ENCODE data around the gene ARSB.
"Not testable (repeated sequence)": the region's sequence is repeated elsewhere in the genome, so short reads cannot be mapped to it uniquely, and the experiment has no call there.

The ARSB gene

DNA sequence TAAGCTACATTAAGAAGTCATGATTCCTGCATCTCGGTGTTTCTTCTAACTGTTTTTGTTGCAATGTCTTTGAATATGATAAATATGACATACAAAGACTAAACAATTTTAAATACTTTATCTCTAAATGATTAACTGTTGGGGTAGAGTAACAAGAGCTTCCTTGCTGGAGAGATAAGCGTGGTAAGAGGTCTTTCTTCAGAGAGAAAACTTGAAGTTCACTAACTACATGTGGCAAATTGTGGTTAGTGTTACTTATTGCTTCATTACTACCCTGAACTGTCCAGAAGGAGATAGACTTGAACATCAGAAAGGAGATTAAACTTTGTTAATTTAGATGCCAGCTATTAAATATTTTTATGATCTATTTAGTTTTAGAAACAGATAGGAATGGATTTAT is 7.0 kb upstream of the ARSB start:
- Histone ChIP-seq H3K27ac (ENCODE audit: low read depth, low read length) (no peak overlapping the region), H3K4me3 (ENCODE audit: low read depth in 1 of 2, low read length in 2 of 2) (no peak overlapping the region), H3K27me3 (ENCODE audit: control insufficient read depth in 1 of 2, insufficient read depth in 2 of 2, low read length in 2 of 2) (no peaks in the 10 kb centered on the region), H3K4me1 (ENCODE audit: insufficient read depth, low read length) (no peaks in the 10 kb centered on the region), H3K9ac (ENCODE audit: low read length) (no peak overlapping the region), H3K9me3 (ENCODE audit: low read length) (no peaks in the 10 kb centered on the region), H3K36me3 (ENCODE audit: insufficient read depth, low read length) (no peaks in the 10 kb centered on the region)

DNA sequence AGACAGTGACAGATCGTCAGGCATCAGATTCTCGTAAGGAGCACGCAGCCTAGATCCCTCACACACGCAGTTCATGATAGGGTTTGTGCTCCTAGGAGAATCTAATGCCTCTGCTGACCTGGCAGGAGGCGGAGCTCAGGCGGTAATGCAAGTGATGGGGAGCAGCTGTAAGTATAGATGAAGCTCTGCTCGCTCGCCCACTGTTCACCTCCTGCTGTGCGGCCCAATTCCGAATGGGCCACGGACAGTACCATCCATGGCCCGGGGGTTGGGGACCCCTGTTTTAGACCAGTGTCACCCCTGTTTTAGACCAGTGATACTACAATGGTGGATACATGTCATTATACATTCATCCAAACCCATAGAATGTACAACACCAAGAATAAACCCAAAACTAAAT is 4.0 kb upstream of the ARSB start:
- Histone ChIP-seq H3K9ac (ENCODE audit: low read length) (no peak overlapping the region), H3K4me1 (ENCODE audit: insufficient read depth, low read length) (peaks cover 5% of the 10 kb centered on the region), H3K4me3 (ENCODE audit: low read depth in 1 of 2, low read length in 2 of 2) (no peak overlapping the region), H3K9me3 (ENCODE audit: low read length) (no peaks in the 10 kb centered on the region), H3K27ac (ENCODE audit: low read depth, low read length) (no peak overlapping the region), H3K36me3 (ENCODE audit: insufficient read depth, low read length) (no peaks in the 10 kb centered on the region), H3K27me3 (ENCODE audit: control insufficient read depth in 1 of 2, insufficient read depth in 2 of 2, low read length in 2 of 2) (no peaks in the 10 kb centered on the region)

DNA sequence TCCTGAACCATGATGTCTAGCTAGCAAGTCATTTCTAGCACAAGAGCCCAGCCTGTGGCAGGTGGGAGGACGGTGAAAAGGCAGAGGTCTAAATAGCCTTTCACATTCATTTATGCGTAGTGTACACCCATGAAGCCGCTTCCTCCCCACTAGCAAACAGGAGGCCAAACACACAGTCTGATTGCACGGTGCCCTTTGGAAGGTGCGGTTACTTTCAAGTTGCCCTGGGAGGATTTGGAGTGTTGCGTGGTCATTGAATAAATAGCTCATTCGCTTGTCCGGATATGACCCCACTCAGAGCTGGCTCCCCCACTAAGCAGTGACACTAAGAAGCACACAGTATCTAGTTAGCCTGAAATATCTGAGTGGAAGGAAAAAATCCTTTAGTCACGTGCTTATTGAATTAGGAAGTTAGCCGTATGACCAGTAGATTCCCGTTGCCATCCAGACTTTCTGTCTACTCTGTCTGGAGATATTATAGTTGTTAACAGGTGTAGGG is 664 bp upstream of the ARSB start:
- Histone ChIP-seq H3K4me3 (ENCODE audit: low read depth in 1 of 2, low read length in 2 of 2) (peak overlapping the region; percentile 54 to 73), H3K4me1 (ENCODE audit: insufficient read depth, low read length) (peaks cover 20% of the 10 kb centered on the region), H3K27me3 (ENCODE audit: control insufficient read depth in 1 of 2, insufficient read depth in 2 of 2, low read length in 2 of 2) (no peaks in the 10 kb centered on the region), H3K9ac (ENCODE audit: low read length) (peak overlapping the region; percentile 76), H3K27ac (ENCODE audit: low read depth, low read length) (peak overlapping the region; percentile 89), H3K9me3 (ENCODE audit: low read length) (no peaks in the 10 kb centered on the region), H3K36me3 (ENCODE audit: insufficient read depth, low read length) (no peaks in the 10 kb centered on the region)

DNA sequence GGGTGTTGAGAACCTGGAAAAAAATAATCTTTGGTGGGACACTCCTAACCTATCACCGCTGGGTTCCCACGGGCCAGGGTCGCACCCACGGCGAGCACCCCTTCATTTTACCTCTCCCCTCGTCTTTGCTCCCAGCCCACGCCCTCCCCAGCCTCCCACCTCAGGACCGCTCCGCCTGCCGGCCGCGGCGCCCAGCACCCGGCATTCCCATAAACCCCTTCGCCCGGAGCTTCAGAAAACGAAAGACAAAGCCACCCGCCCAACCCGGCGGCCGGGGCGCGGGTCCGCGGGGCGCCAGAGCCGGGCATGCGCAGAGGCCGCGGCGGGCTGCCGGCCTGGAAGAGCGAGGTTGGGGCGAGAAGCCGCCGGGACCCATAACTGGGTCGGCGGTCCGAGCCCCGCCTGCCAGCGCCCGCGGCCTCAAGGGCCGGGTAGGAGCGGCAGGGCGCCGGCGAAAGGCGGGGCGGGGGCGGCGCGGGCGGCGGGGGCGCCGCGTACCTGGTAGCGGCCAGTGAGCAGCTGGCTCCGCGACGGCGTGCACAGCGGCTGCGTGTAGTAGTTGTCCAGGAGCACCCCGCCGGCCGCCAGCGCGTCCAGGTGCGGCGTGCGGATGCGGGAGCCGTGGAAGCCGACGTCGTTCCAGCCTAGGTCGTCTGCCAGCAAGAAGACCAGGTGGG is 533 bp downstream of the ARSB start:
- H3K36me3 ChIP-seq (ENCODE audit: insufficient read depth, low read length): no peaks in the 10 kb centered on the region
- peak overlapping the region; percentile 76 for H3K9ac ChIP-seq (ENCODE audit: low read length)
- no peaks in the 10 kb centered on the region for H3K9me3 ChIP-seq (ENCODE audit: low read length)
- H3K27me3 ChIP-seq (ENCODE audit: control insufficient read depth in 1 of 2, insufficient read depth in 2 of 2, low read length in 2 of 2): no peaks in the 10 kb centered on the region
- peak overlapping the region; percentile 89 for H3K27ac ChIP-seq (ENCODE audit: low read depth, low read length)
- H3K4me3 ChIP-seq (ENCODE audit: low read depth in 1 of 2, low read length in 2 of 2): peak overlapping the region; percentile 54 to 73
- H3K4me1 ChIP-seq (ENCODE audit: insufficient read depth, low read length): peaks cover 20% of the 10 kb centered on the region

DNA sequence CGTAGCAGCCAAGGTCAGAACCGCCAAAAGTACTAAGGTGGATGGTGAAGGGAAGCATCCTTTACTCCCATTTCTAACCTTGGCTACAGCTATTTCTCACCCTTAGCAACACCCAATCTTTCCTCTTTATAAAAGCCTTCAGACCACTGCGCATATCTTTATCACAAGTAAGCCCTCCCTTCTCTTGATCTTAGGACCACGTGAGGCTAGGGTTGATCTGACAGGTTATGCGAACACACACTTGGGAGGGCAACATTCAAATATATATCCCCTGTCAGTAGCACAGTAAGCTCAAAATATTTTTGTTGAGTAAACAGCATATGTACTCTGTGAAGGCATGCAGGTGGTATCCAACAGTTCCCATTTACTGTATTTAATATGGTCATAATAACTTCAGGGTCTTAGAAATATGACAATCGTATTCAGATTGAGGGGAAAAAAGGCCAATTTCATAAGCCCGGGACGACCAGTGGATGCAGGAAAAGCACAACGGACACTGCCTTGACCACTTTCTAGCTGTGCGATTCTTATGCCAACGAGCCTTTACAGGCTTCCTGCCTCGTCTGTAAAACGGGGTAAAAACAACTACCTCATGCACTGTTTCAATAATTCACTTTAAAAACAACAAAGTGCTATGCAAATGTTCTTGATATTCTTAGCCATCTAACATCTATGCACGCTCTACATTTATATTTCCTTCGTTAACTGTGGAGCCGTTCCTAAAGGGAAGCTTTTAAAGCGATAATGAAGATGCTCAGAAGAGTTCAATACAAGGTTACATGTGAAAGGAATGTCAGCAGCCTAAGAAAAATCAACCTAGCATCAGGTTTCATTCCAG is 1.3 kb downstream of the ARSB start:
- Histone ChIP-seq H3K27ac (ENCODE audit: low read depth, low read length) (peak overlapping the region; percentile 89), H3K27me3 (ENCODE audit: control insufficient read depth in 1 of 2, insufficient read depth in 2 of 2, low read length in 2 of 2) (no peaks in the 10 kb centered on the region), H3K36me3 (ENCODE audit: insufficient read depth, low read length) (no peaks in the 10 kb centered on the region), H3K4me1 (ENCODE audit: insufficient read depth, low read length) (peaks cover 20% of the 10 kb centered on the region), H3K9ac (ENCODE audit: low read length) (peak overlapping the region; percentile 25), H3K9me3 (ENCODE audit: low read length) (no peaks in the 10 kb centered on the region), H3K4me3 (ENCODE audit: low read depth in 1 of 2, low read length in 2 of 2) (peak overlapping the region; percentile 54 to 73)

DNA sequence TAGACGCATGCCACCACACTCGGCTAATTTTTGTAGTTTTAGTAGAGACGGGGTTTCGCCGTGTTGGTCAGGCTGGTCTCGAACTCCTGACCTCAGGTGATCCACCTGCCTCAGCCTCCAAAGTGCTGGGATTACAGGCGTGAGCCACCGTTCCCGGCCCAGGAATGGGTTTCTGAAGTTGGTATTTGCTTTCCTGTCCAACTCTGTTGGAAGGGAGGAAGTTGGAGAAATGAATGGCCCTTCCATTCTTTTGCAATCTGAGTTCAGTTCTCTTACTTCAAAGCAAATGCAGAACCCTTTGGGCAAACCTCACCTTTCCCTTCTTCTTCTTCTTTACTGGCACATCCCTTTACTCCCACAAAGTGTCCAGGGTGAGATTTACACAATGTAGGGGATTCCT is 1.9 kb downstream of the ARSB start:
- H3K36me3 ChIP-seq (ENCODE audit: insufficient read depth, low read length); H3K9me3 ChIP-seq (ENCODE audit: low read length); H3K9ac ChIP-seq (ENCODE audit: low read length); H3K27me3 ChIP-seq (ENCODE audit: control insufficient read depth in 1 of 2, insufficient read depth in 2 of 2, low read length in 2 of 2): not testable (repeated sequence)
- Histone ChIP-seq H3K27ac (ENCODE audit: low read depth, low read length) (peak overlapping the region; percentile 89), H3K4me3 (ENCODE audit: low read depth in 1 of 2, low read length in 2 of 2) (peak overlapping the region in 1 of 2 donors; percentile 54), H3K4me1 (ENCODE audit: insufficient read depth, low read length) (peaks cover 20% of the 10 kb centered on the region)

DNA sequence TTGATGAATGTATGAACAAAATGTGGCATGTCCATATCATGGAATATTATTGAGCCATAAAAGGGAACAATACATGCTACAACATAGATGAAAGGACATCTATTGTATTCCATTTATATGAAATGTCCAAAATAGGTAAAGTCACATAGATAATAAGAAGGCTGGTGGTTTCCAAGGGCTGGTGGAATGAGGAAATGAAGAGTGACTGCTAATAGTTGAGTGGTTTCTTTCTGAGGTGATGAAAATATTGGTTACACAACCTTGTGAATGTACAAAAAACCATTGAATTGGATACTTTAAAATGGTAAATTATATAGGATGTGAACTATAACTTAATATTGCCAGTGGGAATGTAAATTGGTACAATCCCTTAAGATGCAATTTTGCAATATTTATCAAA is 5.2 kb downstream of the ARSB start:
- no peak overlapping the region for H3K9ac ChIP-seq (ENCODE audit: low read length)
- H3K36me3 ChIP-seq (ENCODE audit: insufficient read depth, low read length): no peaks in the 10 kb centered on the region
- H3K27me3 ChIP-seq (ENCODE audit: control insufficient read depth in 1 of 2, insufficient read depth in 2 of 2, low read length in 2 of 2): no peaks in the 10 kb centered on the region
- H3K9me3 ChIP-seq (ENCODE audit: low read length): no peaks in the 10 kb centered on the region
- no peak overlapping the region for H3K4me3 ChIP-seq (ENCODE audit: low read depth in 1 of 2, low read length in 2 of 2)
- H3K4me1 ChIP-seq (ENCODE audit: insufficient read depth, low read length): peaks cover 15% of the 10 kb centered on the region
- H3K27ac ChIP-seq (ENCODE audit: low read depth, low read length): no peak overlapping the region

DNA sequence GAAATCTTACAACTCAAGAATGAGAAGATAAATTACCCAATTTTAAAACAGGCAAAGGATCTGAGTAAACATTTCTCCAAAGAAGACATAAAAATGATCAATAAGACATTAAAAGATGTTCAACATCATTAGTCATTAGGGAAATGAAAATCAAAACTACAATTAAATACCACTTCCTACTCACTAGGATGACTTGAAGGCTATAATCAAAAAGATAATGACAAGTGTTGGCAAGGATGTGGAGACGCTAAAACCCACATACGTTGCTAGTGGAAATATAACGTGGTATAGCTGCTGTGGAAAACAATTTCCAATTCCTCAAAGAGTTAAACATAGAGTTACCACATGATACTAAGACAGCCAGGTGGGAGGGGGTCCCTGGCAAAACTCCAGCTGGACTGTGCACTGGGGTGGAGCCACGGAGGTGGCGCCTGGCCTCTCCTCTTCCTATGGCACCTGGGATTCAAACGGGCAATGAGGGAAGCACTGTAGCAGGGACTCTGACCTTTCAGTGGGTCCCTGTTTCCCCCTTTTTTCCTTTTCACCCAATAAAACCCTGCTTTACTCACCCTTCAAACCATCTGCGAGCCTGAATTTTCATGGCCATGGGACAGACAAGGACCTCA is 5.9 kb downstream of the ARSB start:
- Histone ChIP-seq H3K4me3 (ENCODE audit: low read depth in 1 of 2, low read length in 2 of 2) (no peak overlapping the region), H3K4me1 (ENCODE audit: insufficient read depth, low read length) (peaks cover 21% of the 10 kb centered on the region), H3K36me3 (ENCODE audit: insufficient read depth, low read length) (no peaks in the 10 kb centered on the region), H3K27ac (ENCODE audit: low read depth, low read length) (no peak overlapping the region), H3K27me3 (ENCODE audit: control insufficient read depth in 1 of 2, insufficient read depth in 2 of 2, low read length in 2 of 2) (no peaks in the 10 kb centered on the region), H3K9ac (ENCODE audit: low read length) (no peak overlapping the region), H3K9me3 (ENCODE audit: low read length) (no peaks in the 10 kb centered on the region)

DNA sequence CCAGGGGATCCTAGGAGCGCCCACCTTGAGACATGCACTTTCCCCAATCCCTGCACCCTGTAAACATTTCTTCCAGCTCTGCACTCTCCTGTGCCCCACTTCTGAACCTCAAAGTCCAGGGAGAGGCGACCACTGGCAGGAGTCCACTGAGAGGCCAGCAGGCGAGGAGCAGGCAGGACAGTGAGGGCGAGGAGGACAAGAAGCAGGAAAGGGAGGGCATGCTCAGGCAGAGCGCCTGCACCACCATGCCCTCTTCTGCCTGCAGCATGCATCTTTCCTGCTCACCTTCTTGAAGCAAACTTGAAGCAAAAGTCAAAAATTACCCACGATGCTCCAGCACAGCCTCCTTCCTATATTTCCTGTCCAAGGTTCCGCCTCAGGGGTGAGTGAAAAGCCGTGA is 10.1 kb downstream of the ARSB start:
- no peak overlapping the region for H3K4me3 ChIP-seq (ENCODE audit: low read depth in 1 of 2, low read length in 2 of 2)
- no peaks in the 10 kb centered on the region for H3K27me3 ChIP-seq (ENCODE audit: control insufficient read depth in 1 of 2, insufficient read depth in 2 of 2, low read length in 2 of 2)
- no peaks in the 10 kb centered on the region for H3K9me3 ChIP-seq (ENCODE audit: low read length)
- no peak overlapping the region for H3K27ac ChIP-seq (ENCODE audit: low read depth, low read length)
- H3K4me1 ChIP-seq (ENCODE audit: insufficient read depth, low read length): peaks cover 29% of the 10 kb centered on the region
- no peak overlapping the region for H3K9ac ChIP-seq (ENCODE audit: low read length)
- H3K36me3 ChIP-seq (ENCODE audit: insufficient read depth, low read length): no peaks in the 10 kb centered on the region

DNA sequence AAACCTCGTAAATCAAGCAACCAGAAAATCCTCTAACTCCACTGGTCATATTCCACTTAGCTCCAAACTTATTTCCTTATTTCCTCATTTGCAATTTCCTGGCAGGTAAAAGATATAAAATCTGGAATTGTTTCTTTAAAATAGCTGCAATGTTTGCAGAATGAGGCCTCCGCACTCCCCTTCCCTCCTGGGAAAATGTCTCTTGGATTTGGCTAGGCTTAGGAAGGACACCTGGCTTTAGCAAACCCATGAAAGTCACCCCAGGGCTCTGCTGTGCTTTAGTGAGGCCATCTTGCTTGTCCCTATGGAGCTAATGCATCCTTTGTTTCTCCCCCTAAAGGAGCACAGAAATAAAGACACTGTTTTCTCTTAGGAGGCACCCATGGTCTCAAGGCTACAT is 10.5 kb downstream of the ARSB start:
- Histone ChIP-seq H3K9ac (ENCODE audit: low read length) (no peak overlapping the region), H3K36me3 (ENCODE audit: insufficient read depth, low read length) (no peaks in the 10 kb centered on the region), H3K27ac (ENCODE audit: low read depth, low read length) (no peak overlapping the region), H3K4me1 (ENCODE audit: insufficient read depth, low read length) (peaks cover 29% of the 10 kb centered on the region), H3K9me3 (ENCODE audit: low read length) (no peaks in the 10 kb centered on the region), H3K4me3 (ENCODE audit: low read depth in 1 of 2, low read length in 2 of 2) (no peak overlapping the region), H3K27me3 (ENCODE audit: control insufficient read depth in 1 of 2, insufficient read depth in 2 of 2, low read length in 2 of 2) (no peaks in the 10 kb centered on the region)

DNA sequence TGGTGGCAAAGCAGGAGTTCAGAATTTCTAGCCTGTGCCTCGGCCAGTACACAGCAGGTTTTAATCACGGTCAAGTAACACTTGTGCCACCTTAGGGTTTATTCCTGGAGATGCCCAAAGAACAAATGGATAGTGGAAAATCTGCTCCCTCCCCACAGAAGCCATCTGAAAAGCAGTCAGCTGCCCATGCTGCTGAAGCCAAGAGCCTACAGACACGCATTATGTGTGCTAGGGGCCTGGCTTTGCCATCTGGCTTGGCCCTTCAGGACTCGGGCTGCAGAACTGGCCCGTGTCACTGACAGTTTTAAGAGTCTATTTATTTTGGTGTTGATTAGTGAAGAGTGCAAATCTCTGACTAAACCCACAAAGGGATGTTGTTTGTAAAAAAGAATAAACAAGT is 11.1 kb downstream of the ARSB start:
- no peaks in the 10 kb centered on the region for H3K27me3 ChIP-seq (ENCODE audit: control insufficient read depth in 1 of 2, insufficient read depth in 2 of 2, low read length in 2 of 2)
- H3K4me3 ChIP-seq (ENCODE audit: low read depth in 1 of 2, low read length in 2 of 2): no peak overlapping the region
- peak overlapping the region; percentile 19 for H3K27ac ChIP-seq (ENCODE audit: low read depth, low read length)
- H3K4me1 ChIP-seq (ENCODE audit: insufficient read depth, low read length): peaks cover 29% of the 10 kb centered on the region
- no peak overlapping the region for H3K9ac ChIP-seq (ENCODE audit: low read length)
- H3K9me3 ChIP-seq (ENCODE audit: low read length): no peaks in the 10 kb centered on the region
- no peaks in the 10 kb centered on the region for H3K36me3 ChIP-seq (ENCODE audit: insufficient read depth, low read length)
